SK-N-SH treated with all-trans-retinoic acid at 6 μM for 48 hours (cell line): ENCODE results near the gene MAPKAPK2.

Experiments used
- ATAC-seq: fragments of 200-7000 bp; cut with Tn5 transposase; 3 replicates; pipeline ENCODE4 v1.9.1; 2020; ENCODE audit warnings: mild to moderate bottlenecking, moderate library complexity
- ARNTL ChIP-seq: fragments of 450-650 bp; formaldehyde crosslinking; IDR thresholded peaks from 2 replicates; pipeline ENCODE4 v1.5.0; 2020; ENCODE audit warnings: low read depth, mild to moderate bottlenecking, moderate library complexity, borderline replicate concordance
- BACH2 ChIP-seq: fragments of 250-450 bp; sonication (Bioruptor Pico); IDR thresholded peaks from 2 replicates; pipeline ENCODE4 v1.9.0; 2021; ENCODE audit warnings: mild to moderate bottlenecking, borderline replicate concordance
- ESRRG ChIP-seq: fragments of 250-450 bp; sonication (Bioruptor Pico); IDR thresholded peaks from 2 replicates; pipeline ENCODE4 v1.6.1; 2021; ENCODE audit warnings: mild to moderate bottlenecking
- GLIS3 ChIP-seq: fragments of 250-450 bp; sonication (Bioruptor Pico); IDR thresholded peaks from 2 replicates; pipeline ENCODE4 v1.5.0; 2020; ENCODE audit warnings: mild to moderate bottlenecking, moderate library complexity
- ISL1 ChIP-seq: fragments of 250-450 bp; sonication (Bioruptor Pico); IDR thresholded peaks from 2 replicates; pipeline ENCODE4 v2.1.2; 2022; ENCODE audit warnings: mild to moderate bottlenecking, moderate library complexity
- OSR1 ChIP-seq: fragments of 250-450 bp; sonication (Bioruptor Pico); IDR thresholded peaks from 2 replicates; pipeline ENCODE4 v1.8.0; 2022; ENCODE audit warnings: moderate library complexity, mild to moderate bottlenecking, inconsistent platforms
- PPARA ChIP-seq: fragments of 250-450 bp; sonication (Bioruptor Pico); IDR thresholded peaks from 2 replicates; pipeline ENCODE4 v1.5.0; 2020; ENCODE audit warnings: mild to moderate bottlenecking, borderline replicate concordance
- RARB ChIP-seq: fragments of 250-450 bp; sonication (Bioruptor Pico); IDR thresholded peaks from 2 replicates; pipeline ENCODE4 v1.8.0; 2021; ENCODE audit warnings: mild to moderate bottlenecking, moderate library complexity
- TOX ChIP-seq: fragments of 250-450 bp; sonication (Bioruptor Pico); IDR thresholded peaks from 2 replicates; pipeline ENCODE4 v1.8.0; 2021; ENCODE audit warnings: mild to moderate bottlenecking, moderate library complexity, borderline replicate concordance
- ZC3H10 ChIP-seq: fragments of 250-450 bp; sonication (Bioruptor Pico); IDR thresholded peaks from 2 replicates; pipeline ENCODE4 v1.5.1; 2021; ENCODE audit warnings: mild to moderate bottlenecking, moderate library complexity
- ZFP3 ChIP-seq: fragments of 250-450 bp; sonication (Bioruptor Pico); IDR thresholded peaks from 2 replicates; pipeline ENCODE4 v1.5.0; 2020; ENCODE audit warnings: mild to moderate bottlenecking, moderate library complexity
- ZFP30 ChIP-seq: fragments of 450-650 bp; formaldehyde crosslinking; IDR thresholded peaks from 2 replicates; pipeline ENCODE4 v1.5.0; 2022; ENCODE audit warnings: mild to moderate bottlenecking, moderate library complexity
- ZNF565 ChIP-seq: fragments of 450-650 bp; formaldehyde crosslinking; conservative IDR thresholded peaks from 2 replicates; pipeline ENCODE4 v1.5.0; 2020; ENCODE audit warnings: low read depth, mild to moderate bottlenecking, moderate library complexity
- ZNF70 ChIP-seq: fragments of 450-650 bp; formaldehyde crosslinking; IDR thresholded peaks from 2 replicates; pipeline ENCODE4 v1.5.0; 2020; ENCODE audit warnings: mild to moderate bottlenecking, moderate library complexity
- ZNF8 ChIP-seq: fragments of 450-650 bp; formaldehyde crosslinking; IDR thresholded peaks from 2 replicates; pipeline ENCODE4 v1.5.0; 2020; ENCODE audit warnings: mild to moderate bottlenecking, moderate library complexity
- TF ChIP-seq, protein P1 (sequence below): fragments of 250-450 bp; sonication (Bioruptor Pico); IDR thresholded peaks from 2 replicates; pipeline ENCODE4 v1.5.0; 2020; ENCODE audit warnings: mild to moderate bottlenecking, moderate library complexity
- TF ChIP-seq, protein P2 (sequence below): fragments of 250-450 bp; sonication (Bioruptor Pico); IDR thresholded peaks from 2 replicates; pipeline ENCODE4 v1.5.1; 2021; ENCODE audit warnings: mild to moderate bottlenecking, moderate library complexity
- TF ChIP-seq, protein P3 (sequence below): fragments of 250-450 bp; sonication (Bioruptor Pico); IDR thresholded peaks from 2 replicates; pipeline ENCODE4 v1.8.0; 2021; ENCODE audit warnings: low read depth, mild to moderate bottlenecking, moderate library complexity, borderline replicate concordance
- TF ChIP-seq, protein P4 (sequence below): fragments of 250-450 bp; sonication (Bioruptor Pico); IDR thresholded peaks from 2 replicates; pipeline ENCODE4 v1.5.1; 2020; ENCODE audit warnings: low read depth, mild to moderate bottlenecking, moderate library complexity

MAPKAPK2 gene

DNA sequence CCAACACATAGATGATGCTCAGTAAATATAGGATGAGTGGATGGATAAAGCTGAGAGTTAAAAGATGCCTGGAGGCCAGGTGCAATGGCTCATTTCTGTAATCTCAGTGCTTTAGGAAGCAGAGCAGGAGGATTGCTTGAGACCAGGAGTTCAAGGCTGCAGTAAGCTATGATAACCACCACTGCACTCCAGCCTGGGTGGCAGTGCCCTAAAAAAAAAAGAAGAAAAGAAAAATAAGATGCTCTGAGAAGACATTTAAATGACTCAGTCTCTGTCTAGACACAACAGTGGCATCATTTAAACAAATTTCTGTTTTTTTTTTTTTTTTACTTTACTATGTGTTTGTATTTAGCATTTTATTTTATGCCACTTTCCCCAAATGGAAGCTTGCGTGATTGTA lies 60.6 kb downstream of the MAPKAPK2 start:
- TF ChIP-seq, protein P1, sequence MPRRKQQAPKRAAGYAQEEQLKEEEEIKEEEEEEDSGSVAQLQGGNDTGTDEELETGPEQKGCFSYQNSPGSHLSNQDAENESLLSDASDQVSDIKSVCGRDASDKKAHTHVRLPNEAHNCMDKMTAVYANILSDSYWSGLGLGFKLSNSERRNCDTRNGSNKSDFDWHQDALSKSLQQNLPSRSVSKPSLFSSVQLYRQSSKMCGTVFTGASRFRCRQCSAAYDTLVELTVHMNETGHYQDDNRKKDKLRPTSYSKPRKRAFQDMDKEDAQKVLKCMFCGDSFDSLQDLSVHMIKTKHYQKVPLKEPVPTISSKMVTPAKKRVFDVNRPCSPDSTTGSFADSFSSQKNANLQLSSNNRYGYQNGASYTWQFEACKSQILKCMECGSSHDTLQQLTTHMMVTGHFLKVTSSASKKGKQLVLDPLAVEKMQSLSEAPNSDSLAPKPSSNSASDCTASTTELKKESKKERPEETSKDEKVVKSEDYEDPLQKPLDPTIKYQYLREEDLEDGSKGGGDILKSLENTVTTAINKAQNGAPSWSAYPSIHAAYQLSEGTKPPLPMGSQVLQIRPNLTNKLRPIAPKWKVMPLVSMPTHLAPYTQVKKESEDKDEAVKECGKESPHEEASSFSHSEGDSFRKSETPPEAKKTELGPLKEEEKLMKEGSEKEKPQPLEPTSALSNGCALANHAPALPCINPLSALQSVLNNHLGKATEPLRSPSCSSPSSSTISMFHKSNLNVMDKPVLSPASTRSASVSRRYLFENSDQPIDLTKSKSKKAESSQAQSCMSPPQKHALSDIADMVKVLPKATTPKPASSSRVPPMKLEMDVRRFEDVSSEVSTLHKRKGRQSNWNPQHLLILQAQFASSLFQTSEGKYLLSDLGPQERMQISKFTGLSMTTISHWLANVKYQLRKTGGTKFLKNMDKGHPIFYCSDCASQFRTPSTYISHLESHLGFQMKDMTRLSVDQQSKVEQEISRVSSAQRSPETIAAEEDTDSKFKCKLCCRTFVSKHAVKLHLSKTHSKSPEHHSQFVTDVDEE (CRISPR knock-in tag), result no peak
- TF ChIP-seq ZFP3 (CRISPR knock-in tag) (no peak), ZNF8 (CRISPR knock-in tag) (no peak), ISL1 (CRISPR knock-in tag) (no peak), ZNF565 (CRISPR knock-in tag) (no peak), ZNF70 (CRISPR knock-in tag) (no peak), ZC3H10 (CRISPR knock-in tag) (no peak), ESRRG (CRISPR knock-in tag) (no peak), ZFP30 (no peak), BACH2 (no peak)
- TF ChIP-seq, protein P2, sequence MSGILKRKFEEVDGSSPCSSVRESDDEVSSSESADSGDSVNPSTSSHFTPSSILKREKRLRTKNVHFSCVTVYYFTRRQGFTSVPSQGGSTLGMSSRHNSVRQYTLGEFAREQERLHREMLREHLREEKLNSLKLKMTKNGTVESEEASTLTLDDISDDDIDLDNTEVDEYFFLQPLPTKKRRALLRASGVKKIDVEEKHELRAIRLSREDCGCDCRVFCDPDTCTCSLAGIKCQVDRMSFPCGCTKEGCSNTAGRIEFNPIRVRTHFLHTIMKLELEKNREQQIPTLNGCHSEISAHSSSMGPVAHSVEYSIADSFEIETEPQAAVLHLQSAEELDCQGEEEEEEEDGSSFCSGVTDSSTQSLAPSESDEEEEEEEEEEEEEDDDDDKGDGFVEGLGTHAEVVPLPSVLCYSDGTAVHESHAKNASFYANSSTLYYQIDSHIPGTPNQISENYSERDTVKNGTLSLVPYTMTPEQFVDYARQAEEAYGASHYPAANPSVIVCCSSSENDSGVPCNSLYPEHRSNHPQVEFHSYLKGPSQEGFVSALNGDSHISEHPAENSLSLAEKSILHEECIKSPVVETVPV (CRISPR knock-in tag), result no peak
- ATAC-seq, result no peak

DNA sequence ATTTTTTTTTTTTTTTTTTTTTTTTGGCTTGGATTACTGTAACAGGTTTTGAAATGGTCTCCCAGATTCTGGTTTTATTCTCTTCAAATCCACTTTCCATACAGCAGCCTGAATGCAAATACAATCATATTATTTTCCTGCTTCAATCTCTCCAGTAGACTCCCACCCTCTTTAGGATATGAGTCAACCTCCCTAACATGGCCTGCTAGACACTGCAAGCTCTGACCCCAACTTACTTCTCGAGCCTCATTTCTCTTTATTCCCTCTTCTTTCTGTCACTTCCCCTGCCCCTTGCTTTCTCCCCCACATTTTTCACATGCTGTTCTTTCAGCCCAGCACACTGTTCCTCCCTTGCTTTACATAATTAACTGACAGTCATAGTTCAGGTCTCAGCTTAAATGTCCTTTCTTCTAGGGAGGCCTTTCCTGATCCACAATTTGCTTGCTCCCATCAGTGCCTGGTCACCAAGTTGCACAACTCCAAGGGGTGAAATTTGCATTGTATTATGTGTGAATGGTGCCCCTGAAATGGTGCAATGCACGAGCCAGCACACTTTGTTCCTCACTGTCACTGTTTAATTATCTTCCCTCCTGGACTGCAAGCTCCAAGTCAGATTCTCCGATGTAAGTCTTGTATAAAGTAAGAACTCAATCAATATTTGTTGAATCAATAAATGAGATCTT lies 63.8 kb downstream of the MAPKAPK2 start:
- ATAC-seq, result no peak
- TF ChIP-seq BACH2 (no peak), ISL1 (CRISPR knock-in tag) (no peak), ZFP30 (no peak), PPARA (CRISPR knock-in tag) (no peak), ESRRG (CRISPR knock-in tag) (no peak), ARNTL (CRISPR knock-in tag) (no peak), ZFP3 (CRISPR knock-in tag) (no peak), ZNF8 (CRISPR knock-in tag) (no peak), OSR1 (CRISPR knock-in tag) (no peak), RARB (CRISPR knock-in tag) (no peak), ZC3H10 (CRISPR knock-in tag) (no peak)
- TF ChIP-seq, protein P3, sequence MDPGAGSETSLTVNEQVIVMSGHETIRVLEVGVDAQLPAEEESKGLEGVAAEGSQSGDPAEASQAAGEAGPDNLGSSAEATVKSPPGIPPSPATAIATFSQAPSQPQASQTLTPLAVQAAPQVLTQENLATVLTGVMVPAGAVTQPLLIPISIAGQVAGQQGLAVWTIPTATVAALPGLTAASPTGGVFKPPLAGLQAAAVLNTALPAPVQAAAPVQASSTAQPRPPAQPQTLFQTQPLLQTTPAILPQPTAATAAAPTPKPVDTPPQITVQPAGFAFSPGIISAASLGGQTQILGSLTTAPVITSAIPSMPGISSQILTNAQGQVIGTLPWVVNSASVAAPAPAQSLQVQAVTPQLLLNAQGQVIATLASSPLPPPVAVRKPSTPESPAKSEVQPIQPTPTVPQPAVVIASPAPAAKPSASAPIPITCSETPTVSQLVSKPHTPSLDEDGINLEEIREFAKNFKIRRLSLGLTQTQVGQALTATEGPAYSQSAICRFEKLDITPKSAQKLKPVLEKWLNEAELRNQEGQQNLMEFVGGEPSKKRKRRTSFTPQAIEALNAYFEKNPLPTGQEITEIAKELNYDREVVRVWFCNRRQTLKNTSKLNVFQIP, result no peak

DNA sequence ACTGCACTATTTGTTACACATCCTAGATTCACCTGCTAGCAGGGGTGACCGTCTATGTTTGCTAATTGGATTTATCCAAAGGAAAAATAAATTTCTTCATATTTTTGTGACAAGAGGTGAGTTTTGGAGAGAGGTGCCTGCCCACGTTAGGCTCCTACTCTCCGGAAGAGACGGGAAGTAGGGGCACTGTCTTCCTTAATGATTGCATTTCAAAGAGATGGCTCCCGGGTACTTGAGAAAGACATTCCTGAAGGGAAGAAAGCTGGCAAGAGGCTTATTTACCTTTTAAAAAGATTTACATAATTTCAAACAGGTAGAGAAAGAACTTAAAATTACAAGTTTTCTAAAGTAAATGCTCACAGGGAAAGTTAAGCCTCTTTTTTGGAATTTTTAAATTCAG lies 67.2 kb downstream of the MAPKAPK2 start:
- ATAC-seq, result no peak
- no peak for TF ChIP-seq TOX (CRISPR knock-in tag)
- TF ChIP-seq, protein P3, result no peak
- no peak for TF ChIP-seq ZNF565 (CRISPR knock-in tag)
- TF ChIP-seq, protein P4, sequence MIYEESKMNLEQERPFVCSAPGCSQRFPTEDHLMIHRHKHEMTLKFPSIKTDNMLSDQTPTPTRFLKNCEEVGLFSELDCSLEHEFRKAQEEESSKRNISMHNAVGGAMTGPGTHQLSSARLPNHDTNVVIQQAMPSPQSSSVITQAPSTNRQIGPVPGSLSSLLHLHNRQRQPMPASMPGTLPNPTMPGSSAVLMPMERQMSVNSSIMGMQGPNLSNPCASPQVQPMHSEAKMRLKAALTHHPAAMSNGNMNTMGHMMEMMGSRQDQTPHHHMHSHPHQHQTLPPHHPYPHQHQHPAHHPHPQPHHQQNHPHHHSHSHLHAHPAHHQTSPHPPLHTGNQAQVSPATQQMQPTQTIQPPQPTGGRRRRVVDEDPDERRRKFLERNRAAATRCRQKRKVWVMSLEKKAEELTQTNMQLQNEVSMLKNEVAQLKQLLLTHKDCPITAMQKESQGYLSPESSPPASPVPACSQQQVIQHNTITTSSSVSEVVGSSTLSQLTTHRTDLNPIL (CRISPR knock-in tag), result no peak
- no peak for TF ChIP-seq ARNTL (CRISPR knock-in tag)
- TF ChIP-seq GLIS3 (CRISPR knock-in tag), result no peak
- TF ChIP-seq, protein P2 (CRISPR knock-in tag), result no peak
- no peak for TF ChIP-seq ZFP3 (CRISPR knock-in tag)
